DMS53 treated with DMSO at 0.1 percent for 48 hours (cell line): ENCODE measurements around the gene MARCHF6.
A peak's percentile ranks its signal among the peaks of the same experiment; 100 is the strongest.
"Not testable (repeated sequence)": the region's sequence is repeated elsewhere in the genome, so short reads cannot be mapped to it uniquely, and the experiment has no call there.

Experiments
- DNase-seq: peaks from one replicate; lab custom pipeline; 2025; ENCODE audit not compliant: unreplicated experiment; lab: John Stamatoyannopoulos, UW

The MARCHF6 gene

DNA sequence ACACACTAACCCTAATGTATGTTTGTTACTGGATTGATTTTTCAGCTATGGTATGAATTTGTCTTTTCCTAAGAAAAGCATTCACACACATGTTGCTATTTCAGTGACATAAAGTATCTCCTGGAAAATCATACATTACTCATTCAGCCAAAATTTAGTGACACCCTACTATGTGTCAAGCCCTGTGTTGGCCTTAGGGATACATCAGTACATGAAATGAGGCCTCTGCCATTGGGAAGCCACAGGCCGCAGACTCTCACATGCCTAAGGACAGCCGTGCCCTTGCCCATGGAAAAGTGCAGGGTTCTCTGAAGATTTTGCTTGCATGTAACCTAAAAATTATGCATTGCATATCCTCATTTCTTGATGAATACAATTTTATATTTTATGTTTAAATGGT is 5.2 kb upstream of the MARCHF6 start:
- no peak for DNase-seq

GRCh38 chr5:10351199-10351905 is 2.1 kb upstream of the MARCHF6 start:
- no peak for DNase-seq

DNA sequence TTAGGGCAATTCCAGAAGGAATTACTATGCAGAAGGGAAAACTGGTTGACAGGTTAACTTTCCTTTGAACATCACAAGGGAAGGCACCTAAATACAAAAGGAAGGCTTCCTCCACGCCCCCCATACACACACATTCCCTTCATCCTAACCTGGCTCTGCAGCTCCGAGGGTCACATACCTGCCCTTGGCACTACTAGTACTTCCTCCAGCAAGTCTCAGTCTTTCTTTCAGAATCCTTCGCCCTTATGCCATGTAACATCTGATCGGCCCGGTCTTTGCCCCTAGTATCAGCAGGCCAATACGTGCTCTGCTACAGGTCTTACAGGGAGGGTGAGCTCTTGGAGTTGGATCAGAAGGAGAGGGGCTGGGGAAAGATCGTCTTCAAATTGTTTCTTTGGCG is 1.6 kb upstream of the MARCHF6 start:
- DNase-seq: no peak

- DNase-seq: no peak
Measured at GRCh38 chr5:10352430-10353240, 860 bp upstream of the MARCHF6 start.

DNA sequence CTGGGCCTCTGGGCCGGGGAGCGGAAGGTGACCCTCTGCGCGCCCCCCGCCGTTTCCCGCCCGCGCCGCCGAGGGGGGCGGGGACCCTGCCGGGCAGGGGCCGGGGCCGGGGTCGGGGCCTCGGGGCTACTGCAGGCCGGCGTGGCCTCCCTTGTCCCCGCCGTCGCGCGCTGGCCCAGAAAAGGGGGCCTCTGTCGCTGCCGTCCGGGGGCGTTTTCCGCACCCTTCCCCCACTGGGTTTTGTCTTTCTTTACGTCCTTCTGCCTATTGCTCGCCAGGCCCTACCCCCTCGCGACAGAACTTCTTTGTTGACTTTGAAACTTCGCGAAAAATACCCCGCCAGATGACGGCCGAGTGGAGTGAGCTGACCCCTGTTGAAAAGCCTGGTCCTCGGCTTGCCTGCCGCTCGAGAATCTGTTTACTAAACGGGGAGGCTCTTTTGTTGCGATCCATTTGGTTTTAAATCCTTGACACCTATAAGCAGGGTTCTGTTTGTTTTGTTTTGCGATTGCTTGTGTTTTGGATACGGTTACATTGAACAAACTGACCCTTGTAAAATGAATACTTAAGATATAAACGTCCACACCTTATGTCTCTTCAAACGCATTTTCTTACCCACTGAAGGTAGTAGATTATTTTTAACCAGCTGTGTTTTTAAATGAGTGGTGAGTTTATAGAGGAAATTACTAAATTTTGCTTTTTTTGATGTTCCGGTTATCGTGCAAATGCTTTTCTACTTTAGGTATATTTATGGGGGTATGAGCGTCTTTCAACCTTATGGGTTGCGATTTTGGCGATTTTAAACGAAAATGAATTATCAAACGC is 765 bp downstream of the MARCHF6 start:
- DNase-seq: no peak

GRCh38 chr5:10355071-10355889 is 1.8 kb downstream of the MARCHF6 start:
- DNase-seq: peak; percentile 18

GRCh38 chr5:10358999-10359398 is 5.5 kb downstream of the MARCHF6 start:
- no peak for DNase-seq

- no peak for DNase-seq
Measured at GRCh38 chr5:10360686-10361085, 7.2 kb downstream of the MARCHF6 start.

GRCh38 chr5:10363519-10364185 is 10.2 kb downstream of the MARCHF6 start:
- DNase-seq: no peak

DNA sequence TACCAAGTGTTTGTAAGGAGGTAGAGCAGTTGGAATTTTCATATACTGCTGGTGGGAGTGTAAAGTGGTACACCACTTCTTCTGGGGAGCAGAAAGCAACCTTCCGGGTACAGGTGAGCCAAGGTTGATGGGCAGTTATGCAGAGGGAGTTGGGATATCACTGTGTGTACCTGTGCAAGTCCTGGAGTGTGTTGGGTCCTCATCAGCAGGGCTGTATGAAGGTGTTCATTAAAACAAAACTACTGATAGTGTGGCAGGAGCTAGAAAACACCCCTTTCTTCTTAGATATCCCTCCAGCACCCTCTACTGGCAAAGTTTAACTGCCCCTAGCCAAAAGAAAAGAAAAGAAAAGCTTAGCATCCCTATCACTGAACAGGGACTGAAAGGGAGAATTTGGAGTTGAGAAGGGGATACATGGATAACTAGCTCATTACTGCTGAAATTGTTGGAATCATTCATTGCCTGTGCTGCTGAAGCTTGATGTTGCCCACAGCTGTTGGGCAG is 10.7 kb downstream of the MARCHF6 start:
- DNase-seq: peak; percentile 54

- DNase-seq: no peak
Measured at GRCh38 chr5:10365782-10366181, 12.3 kb downstream of the MARCHF6 start.

DNA sequence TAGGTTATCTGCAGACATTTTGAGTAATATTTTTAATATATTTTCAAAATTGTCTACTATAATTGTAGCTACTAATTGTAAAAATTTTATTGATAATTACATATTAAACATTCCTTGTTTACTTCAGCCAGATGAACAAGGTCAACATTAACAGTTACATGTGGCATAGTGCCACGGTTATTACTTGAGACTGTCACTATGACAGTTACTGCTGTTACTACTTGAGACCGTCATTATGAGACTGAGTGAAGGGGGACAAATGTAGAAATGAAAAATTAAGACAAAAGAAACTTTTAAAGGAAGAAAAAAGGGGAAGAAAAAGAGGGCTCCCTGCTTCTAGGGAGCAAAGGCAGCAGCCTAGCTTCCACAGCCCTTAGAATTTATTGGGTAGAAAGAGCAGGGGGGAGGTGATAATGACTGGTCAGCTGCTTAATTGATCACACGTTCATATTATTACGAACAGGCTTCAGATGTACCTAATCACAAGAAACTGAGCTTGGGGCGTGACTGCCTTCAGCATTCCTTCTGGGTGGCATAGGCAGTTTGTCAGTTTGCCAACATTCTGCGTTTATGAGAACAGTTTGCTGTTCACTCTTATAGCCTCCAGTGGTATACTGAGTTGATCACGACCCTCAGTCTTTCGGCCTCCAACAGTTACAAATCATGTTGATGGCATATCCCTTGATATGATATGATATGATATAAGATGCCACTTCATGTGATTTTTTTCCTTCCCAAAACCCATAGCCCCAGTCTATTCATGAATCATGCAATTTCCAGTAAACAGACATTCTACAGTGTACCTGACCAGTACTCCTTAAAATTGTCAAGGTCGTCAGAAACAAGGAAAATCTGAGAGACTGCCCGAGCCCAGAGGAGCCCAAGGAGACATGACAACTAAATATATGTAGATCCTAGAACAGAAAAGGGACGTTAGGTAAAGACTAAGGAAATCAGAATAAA is 13.1 kb downstream of the MARCHF6 start:
- no peak for DNase-seq

DNA sequence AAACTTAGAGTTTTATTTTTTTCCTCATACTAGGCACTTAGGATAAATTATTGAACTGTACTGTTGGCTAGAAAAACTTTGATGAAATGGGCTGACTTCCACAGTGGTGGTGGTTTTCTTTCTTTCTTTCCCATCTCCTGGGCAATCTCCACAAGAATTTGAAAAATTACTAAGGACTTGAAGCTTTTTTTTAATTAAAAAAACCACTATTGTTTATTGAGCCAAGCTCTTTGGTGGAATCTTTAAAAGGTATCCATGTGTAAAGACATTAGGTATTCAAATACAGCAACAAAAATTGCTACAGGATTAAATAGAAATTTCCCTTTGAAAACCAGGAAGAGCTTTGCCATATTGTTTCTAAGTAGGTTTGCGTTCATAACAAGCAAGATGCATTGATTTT is 14.1 kb downstream of the MARCHF6 start:
- DNase-seq: no peak

DNA sequence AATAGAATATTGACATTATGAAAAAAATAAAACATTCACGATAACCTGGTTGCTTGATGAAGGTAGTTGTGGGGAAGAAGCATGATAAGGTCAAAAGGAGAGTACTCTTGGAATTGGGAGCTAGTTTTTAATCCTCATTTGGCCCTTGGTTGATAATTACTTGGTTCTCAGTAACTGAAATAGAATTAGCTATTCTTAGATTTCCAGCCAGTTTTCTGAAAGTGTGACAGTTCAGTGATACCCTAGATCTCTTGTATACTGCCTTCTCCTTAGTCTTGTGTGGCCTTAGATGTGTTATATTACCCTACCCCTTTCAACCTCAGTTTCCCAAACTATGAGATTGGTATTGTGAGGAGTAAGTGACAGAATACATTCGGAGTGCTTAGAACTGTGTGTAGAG is 17.4 kb downstream of the MARCHF6 start:
- DNase-seq: no peak

DNA sequence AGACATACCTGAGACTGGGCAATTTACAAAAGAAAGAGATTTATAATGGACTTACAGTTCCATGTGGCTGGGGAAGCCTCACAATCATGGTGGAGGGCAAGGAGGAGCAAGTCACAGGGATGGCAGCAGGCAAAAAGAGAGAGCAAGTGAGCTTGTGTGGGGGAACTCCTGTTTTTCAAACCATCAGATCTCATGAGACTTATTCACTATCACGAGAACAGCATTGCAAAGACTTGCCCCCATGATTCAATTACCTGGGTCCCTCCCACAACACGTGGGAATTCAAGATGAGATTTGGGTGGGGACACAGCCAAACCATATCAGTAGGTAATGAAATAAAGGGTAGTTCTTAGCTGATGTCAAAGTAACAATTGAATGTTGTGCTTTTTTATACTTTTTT is 17.9 kb downstream of the MARCHF6 start:
- not testable (repeated sequence) for DNase-seq

DNA sequence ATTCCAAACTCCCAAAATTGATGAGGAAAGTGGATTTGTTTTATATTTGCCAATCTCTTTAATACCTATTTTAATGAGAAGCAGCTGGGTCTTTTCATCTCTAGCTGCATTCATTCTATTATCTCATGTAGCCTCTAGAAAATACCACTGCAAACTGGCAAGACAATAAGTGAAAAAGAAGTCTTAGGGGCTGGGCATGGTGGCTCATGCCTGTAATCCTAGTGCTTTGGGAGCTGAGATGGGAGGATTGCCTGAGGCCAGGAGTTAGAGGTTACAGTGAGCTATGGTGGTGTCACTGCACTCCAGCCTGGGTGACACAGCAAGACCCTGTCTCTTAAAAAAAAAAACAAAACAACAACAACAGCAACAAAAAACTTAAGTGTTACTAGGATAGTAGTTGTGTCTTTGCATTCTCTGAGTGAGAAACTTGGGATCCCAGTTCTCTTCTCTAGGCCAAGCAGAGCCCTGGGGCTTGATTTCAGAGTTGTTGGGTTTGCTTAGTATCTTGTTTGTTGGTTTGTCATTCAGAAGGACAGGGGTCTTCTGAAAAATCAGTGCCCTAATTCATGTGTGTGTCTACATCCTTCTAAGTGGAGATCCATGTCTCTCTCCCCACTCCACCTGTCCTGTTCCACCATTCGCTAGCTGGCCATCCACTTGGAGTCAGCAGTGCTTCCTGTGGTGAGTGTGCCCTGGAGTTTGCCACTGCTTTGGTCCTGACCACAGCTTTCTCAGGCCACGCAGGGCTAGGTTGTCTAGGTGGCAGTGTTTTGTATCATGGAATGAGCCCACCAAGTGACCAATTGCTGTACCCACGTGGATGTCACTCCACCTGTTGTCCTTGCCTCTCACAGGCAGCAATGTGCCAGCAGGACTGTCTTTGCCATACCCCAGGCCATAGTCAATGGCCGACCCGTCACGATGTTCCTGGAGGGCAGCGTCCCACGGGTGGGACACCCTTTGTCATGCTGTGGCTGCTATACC is 19.5 kb downstream of the MARCHF6 start:
- DNase-seq: no peak
